HG02870 (cell line): ENCODE measurements around the gene FAM222A.
"Not testable (repeated sequence)": the region's sequence is repeated elsewhere in the genome, so short reads cannot be mapped to it uniquely, and the experiment has no call there.

Experiments used
- ATAC-seq: cut with Tn5 transposase; IDR thresholded peaks from one replicate; pipeline ENCODE4 v1.9.1; 2021; ENCODE audit warnings: mild to moderate bottlenecking, moderate library complexity; ENCODE audit not compliant: unreplicated experiment

The FAM222A gene

GRCh38 chr12:109693653-109694600 lies 19.7 kb upstream of the FAM222A start:
- ATAC-seq: no peak

- ATAC-seq: not testable (repeated sequence)
These were observed 19.0 kb upstream of the FAM222A start for GRCh38 chr12:109694629-109695028.

- ATAC-seq: no peak
These were observed 18.2 kb upstream of the FAM222A start for GRCh38 chr12:109695416-109695815.

- no peak for ATAC-seq
These were observed 17.6 kb upstream of the FAM222A start for GRCh38 chr12:109695961-109696461.

GRCh38 chr12:109696485-109697269 lies 16.9 kb upstream of the FAM222A start:
- no peak for ATAC-seq

DNA sequence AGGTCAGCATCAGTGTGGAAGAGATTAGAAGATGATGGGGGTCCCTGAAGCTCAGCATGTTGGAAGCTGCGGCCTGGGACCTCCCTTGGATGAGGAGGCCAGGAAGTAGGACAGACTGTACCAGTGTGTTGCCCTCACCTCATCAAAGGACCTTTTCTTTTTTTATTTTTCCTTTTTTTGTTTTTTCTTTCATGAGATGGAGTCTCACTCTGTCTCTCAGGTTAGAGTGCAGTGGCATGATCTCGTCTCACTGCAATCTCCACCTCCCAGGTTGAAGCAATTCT lies 16.4 kb upstream of the FAM222A start:
- no peak for ATAC-seq

DNA sequence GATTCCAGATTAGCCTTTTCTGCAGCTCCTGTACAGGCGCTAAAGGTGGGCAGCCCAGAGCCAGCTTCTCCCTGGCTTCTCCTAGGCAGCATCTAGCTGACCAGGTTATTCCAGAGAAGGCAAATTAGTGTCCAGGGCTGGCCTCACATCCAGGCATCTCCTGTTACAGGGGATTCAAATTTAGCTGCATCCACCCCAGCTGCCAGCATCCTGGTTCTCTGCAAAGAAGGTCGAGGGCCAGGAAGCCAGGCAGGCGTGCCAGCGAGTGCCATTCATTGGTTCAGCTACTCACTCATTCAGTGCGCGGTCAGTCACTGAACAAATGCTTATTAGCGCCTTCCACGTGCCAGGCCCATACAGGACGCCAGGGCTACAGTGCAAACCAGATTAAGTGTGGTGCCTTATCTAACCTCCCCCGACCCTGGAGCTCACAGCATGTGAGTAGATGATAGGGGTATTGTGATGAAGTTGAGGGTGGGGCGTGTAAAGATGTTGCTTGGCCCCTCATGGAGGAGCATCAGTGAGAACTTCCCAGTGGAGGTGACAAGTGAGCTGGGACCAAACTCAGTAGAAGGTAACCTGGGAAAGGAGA lies 15.7 kb upstream of the FAM222A start:
- no peak for ATAC-seq

GRCh38 chr12:109698820-109699219 lies 14.8 kb upstream of the FAM222A start:
- ATAC-seq: no peak

GRCh38 chr12:109701064-109701463 lies 12.6 kb upstream of the FAM222A start:
- no peak for ATAC-seq

DNA sequence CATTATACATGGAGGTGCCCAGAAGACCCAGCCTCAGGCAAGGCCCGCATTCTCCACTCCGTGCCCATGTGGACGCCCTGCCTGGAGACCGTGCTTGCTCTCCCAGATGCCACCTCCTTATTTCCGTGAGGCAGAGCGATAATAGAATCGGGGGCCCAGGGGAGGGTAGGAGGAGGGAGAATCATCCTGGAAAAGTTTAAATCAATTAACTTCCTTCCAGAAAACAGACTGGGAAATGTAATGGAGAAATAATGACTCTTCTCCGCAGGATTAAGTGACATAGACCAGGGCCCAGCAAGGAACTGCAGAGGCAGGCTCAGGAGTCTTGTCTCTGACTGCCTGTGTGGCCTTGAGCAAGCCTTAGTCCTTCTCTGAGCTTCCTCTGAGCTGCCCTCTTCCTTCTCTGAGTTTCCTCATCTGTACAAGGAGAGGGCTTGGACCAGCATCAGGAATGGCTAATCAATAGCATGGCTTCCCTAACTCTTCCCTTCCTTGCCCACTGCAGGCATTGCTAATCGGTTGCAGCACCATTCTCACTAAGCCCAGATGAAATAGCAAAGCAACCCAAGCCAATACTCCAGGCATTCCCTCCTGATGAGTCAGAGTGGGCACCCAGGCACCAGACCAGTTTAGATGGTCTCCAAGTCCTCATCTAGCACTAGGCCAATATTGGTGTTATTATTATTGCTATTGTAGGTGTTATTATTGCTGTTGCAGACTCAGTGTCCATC lies 11.3 kb upstream of the FAM222A start:
- no peak for ATAC-seq

DNA sequence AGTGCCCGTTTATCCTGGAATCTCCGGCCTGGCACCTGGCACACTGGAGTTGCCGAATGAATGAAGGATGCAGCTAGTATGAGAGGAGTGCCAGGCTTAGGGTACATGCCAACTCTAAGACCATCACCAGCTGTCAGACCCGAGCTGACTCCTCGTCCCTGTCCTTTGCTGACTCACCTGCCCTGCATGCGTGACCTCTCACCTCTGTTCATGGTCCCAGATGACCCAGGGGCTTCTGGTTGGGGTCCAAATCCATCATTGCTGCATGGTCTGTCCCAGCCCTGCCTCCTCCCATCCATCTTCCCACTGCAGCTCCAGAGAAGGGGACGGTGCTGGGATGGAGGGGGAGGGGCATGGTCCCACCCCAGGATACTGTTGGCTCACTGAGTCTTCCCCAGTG lies 9.9 kb upstream of the FAM222A start:
- no peak for ATAC-seq

DNA sequence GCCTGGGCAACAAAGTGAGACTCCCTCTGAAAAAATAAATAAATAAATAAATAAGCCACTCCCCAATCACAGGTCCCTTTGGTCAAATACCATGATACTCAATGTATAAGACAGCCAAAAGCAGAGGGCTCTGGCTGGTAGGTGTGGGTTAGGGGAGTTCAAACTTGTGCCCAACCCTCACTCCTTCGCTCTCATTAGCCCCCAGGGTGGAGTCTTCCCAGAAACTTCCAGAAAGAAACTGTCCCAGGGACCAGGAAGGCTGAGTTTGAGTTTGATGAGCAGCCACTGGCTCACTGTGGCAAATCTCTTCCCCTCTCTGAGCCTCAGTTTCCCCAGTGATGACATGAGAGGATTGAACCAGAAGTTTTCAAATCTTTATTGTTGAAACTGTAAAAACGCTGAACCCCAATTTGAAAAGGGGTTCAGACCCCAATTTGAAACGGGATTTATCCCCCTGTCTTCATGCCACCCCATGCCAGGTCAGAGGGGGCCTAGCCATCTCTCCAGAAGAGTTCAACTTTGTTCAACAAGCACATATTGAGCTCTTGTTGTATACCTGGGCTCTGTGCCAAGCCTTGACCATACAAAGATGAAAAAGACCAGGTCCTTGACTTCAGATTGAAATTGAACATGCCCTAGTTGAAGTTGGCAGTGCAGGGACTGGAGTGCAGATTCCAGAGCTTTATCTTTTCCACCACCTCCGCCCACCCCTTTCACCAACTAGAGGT lies 9.1 kb upstream of the FAM222A start:
- ATAC-seq: no peak

DNA sequence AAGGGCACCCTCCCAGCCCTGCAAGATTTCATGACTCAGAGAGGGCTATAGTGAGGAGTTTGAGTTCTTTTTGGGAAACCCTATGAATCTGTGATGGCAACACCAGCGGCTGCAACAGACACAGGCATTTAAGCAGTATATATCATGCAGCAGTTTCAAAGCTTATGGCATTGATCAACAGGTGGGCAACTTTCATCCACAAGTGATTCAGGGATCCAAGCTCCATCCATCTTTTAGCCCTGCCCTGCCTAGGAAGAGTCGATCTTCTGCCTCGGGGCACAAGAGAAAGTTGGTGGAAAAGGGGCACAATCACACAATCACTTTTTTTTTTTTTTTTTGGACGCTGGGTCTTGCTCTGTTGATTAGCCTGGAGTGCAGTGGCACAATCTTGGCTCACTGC lies 8.3 kb upstream of the FAM222A start:
- ATAC-seq: no peak

DNA sequence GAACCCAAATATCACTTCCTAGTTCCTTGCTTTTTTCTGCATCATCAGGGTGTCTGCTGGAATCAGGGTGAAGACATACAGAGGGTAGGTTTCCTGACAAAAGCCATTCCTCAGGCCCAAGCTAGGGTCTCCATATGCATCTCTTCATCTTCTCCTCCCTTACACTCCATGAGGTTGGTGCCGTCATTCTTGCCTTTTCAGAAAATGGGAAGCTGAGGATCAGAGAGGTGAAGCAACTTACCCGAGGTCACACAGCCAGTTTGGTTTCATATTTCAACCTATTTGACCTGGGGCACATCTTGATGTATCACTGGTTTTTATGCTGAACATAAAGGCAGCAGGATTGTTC lies 7.3 kb upstream of the FAM222A start:
- no peak for ATAC-seq

- no peak for ATAC-seq
These were observed 6.7 kb upstream of the FAM222A start for GRCh38 chr12:109706747-109707469.

DNA sequence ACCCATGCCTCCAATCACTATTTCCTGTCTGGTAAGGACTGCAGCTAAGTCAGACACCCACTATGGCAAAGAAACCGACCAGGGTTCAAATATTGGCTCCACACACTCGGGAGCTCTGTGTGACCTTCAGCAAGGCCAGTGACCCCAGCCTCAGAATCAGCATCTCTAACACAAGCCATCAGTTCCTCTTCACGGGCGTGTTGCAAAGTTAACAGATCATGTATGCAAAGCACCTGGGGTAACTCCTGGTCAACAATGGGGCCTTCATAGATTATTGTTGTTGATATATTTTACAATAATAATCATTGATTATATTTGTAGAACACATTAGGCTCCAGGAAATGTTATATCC lies 6.2 kb upstream of the FAM222A start:
- no peak for ATAC-seq

GRCh38 chr12:109708939-109709338 lies 4.7 kb upstream of the FAM222A start:
- ATAC-seq: no peak

- no peak for ATAC-seq
These were observed 4.1 kb upstream of the FAM222A start for GRCh38 chr12:109709401-109709991.

DNA sequence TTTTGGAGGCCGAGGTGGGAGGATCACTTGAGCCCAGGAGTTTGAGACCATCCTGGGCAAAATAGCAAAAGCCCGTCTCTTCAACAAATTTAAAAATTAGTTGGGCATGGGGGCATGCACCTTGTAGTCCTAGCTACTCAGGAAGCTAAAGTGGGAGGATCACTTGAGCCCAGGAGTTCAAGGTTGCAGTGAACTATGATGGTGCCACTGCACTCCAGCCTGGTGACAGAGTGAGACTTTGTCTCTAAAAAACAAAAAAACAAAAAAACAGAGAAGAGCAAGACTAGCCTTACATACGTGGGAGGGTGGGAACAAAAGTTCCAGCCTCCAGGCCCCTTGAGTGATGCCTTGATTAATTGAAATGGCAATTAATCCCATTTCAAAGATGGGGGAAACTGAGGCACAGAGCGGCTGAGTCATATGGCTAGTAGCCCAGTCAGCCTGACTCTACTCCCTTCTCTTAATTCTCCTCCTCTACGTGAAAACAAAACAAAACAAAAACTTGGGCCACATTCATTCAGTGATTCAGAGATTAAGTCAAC lies 3.3 kb upstream of the FAM222A start:
- ATAC-seq: no peak
